ENCODE measurements around the gene CCNY. TPM values are rescaled to one million over a fixed set of nuclear protein-coding genes. Genes with fewer than 3 reads are reported as not detected.
A peak's percentile ranks its signal among the peaks of the same experiment; 100 is the strongest.

CCNY gene
- 45.3 TPM for polyA plus RNA-seq (2012; ENCODE audit: insufficient read length, low read depth)

DNA sequence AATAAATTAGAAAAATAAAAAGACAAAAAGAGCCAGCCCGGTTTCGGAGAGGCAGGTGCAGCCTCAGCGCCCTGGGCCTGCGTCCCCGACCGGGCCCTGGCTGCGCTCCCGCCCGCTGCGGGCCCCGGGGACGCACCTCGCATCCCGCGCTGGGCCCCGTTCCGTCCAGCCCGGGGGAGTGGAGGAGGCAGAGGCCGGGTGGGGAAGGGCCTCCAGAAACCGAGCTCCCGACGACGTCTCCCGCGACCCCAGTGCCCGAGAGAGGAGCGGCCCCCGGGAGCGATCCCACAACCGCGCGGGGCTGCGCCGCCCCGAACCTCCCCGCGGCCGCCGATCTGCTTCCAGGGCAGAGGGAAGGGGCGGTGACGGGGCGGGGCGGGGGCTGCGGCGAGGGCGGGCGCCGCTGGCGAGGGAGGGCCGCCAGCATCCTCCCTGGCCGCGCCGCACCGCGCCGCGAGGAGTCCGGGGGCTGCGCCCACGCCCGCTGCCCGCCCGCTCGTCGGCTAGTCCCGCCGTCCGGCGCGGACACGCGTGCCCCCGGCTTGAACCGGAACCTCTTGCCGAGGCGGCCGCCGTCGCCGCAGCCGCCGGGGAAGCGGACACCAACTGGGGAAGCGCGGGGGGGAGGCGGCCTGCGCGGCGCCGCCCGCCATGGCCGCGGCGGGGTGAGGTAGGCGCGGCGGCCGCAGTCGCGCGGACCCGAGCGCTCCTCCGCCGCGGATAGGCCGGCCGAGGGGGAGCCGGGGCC, at the start of gene CCNY:
Gene CCNY, plus strand, starts transcription at position 426 of the 748 bp plus-strand sequence. CDS start 545 bp downstream, outside the sequence.
- TF ChIP-seq SIN3A (IDR thresholded peaks at IDR 0.05; ENCODE audit: borderline replicate concordance, insufficient read depth, low read length): no peak
- peak; percentile 50 for TF ChIP-seq FOXP2 (optimal IDR thresholded peaks at IDR 0.05; ENCODE audit: borderline replicate concordance, extremely low read depth, extremely low read length, insufficient read depth)
- peak; percentile 77 for TF ChIP-seq POLR2AphosphoS5 (IDR thresholded peaks at IDR 0.05; ENCODE audit: low read depth, low read length)

DNA sequence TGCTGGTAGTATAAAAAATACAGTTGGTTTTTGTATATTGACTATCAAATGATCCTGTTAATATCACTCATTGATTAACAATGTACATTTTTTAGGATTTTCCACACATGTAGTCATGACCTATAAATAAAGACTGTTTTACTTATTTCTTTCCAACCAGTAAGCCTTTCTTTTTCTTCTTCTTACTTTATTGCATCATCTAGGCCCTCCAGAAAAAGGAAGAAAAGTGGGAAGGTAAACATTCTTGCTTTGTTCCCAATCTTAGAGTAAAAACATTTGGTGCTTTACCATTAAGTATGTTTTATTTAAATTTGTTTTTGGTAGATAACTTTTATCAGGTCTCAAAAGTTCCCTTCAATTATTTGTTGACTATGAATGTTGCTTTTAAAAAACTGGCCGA, 47.1 kb upstream of the CCNY start:
- no peak for TF ChIP-seq POLR2AphosphoS5 (IDR thresholded peaks at IDR 0.05; ENCODE audit: low read depth, low read length)
- TF ChIP-seq SIN3A (IDR thresholded peaks at IDR 0.05; ENCODE audit: borderline replicate concordance, insufficient read depth, low read length): no peak
- no peak for TF ChIP-seq FOXP2 (optimal IDR thresholded peaks at IDR 0.05; ENCODE audit: borderline replicate concordance, extremely low read depth, extremely low read length, insufficient read depth)
- TF ChIP-seq, protein P1, sequence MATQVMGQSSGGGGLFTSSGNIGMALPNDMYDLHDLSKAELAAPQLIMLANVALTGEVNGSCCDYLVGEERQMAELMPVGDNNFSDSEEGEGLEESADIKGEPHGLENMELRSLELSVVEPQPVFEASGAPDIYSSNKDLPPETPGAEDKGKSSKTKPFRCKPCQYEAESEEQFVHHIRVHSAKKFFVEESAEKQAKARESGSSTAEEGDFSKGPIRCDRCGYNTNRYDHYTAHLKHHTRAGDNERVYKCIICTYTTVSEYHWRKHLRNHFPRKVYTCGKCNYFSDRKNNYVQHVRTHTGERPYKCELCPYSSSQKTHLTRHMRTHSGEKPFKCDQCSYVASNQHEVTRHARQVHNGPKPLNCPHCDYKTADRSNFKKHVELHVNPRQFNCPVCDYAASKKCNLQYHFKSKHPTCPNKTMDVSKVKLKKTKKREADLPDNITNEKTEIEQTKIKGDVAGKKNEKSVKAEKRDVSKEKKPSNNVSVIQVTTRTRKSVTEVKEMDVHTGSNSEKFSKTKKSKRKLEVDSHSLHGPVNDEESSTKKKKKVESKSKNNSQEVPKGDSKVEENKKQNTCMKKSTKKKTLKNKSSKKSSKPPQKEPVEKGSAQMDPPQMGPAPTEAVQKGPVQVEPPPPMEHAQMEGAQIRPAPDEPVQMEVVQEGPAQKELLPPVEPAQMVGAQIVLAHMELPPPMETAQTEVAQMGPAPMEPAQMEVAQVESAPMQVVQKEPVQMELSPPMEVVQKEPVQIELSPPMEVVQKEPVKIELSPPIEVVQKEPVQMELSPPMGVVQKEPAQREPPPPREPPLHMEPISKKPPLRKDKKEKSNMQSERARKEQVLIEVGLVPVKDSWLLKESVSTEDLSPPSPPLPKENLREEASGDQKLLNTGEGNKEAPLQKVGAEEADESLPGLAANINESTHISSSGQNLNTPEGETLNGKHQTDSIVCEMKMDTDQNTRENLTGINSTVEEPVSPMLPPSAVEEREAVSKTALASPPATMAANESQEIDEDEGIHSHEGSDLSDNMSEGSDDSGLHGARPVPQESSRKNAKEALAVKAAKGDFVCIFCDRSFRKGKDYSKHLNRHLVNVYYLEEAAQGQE (IDR thresholded peaks at IDR 0.05; ENCODE audit: insufficient read depth in 1 of 2, low read depth in 2 of 2, low read length in 2 of 2): no peak

DNA sequence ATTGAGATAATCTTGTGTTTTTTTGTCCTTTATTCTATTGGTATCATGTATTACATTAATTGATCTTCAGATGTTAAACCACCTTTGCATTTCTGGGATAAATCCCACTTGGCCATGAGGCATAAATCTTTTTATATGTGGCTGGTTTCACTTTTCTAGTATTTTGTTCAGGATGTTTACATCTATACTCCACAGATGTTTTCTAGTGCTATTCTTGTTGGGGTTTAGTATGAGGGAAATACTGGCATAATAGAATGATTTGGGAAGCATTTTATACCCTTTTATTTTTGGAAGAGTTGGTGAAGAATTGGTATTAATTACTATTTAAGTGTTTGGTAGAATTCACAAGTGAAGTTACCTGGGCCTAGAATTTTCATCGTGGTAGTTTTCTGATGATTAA, 41.8 kb upstream of the CCNY start:
- no peak for TF ChIP-seq POLR2AphosphoS5 (IDR thresholded peaks at IDR 0.05; ENCODE audit: low read depth, low read length)
- TF ChIP-seq, protein P1 (IDR thresholded peaks at IDR 0.05; ENCODE audit: insufficient read depth in 1 of 2, low read depth in 2 of 2, low read length in 2 of 2): no peak

DNA sequence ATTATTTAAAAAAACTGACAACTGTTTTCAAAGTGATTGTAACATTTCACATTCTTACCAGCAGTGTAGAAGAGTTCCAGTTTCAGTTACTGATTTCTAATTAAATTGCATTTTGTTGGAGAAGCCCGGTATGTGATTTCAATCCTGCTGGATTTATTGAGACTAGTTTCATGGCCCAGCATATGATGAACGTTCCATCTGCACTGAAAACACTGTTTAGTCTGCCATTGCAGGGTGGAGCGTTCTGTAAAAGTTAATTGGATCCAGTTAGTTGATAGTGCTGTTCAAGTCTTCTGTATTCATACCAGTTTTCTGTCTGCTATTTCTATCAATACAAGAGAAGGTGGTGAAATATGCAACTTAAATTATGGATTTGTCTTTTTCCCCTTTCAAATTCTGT, 37.3 kb upstream of the CCNY start:
- no peak for TF ChIP-seq TAF1 (IDR thresholded peaks at IDR 0.05; ENCODE audit: borderline replicate concordance, insufficient read depth, low read length)
- TF ChIP-seq FOXP2 (optimal IDR thresholded peaks at IDR 0.05; ENCODE audit: borderline replicate concordance, extremely low read depth, extremely low read length, insufficient read depth): no peak
- no peak for TF ChIP-seq SIN3A (IDR thresholded peaks at IDR 0.05; ENCODE audit: borderline replicate concordance, insufficient read depth, low read length)
- TF ChIP-seq, protein P1 (IDR thresholded peaks at IDR 0.05; ENCODE audit: insufficient read depth in 1 of 2, low read depth in 2 of 2, low read length in 2 of 2): no peak
- TF ChIP-seq POLR2AphosphoS5 (IDR thresholded peaks at IDR 0.05; ENCODE audit: low read depth, low read length): no peak

DNA sequence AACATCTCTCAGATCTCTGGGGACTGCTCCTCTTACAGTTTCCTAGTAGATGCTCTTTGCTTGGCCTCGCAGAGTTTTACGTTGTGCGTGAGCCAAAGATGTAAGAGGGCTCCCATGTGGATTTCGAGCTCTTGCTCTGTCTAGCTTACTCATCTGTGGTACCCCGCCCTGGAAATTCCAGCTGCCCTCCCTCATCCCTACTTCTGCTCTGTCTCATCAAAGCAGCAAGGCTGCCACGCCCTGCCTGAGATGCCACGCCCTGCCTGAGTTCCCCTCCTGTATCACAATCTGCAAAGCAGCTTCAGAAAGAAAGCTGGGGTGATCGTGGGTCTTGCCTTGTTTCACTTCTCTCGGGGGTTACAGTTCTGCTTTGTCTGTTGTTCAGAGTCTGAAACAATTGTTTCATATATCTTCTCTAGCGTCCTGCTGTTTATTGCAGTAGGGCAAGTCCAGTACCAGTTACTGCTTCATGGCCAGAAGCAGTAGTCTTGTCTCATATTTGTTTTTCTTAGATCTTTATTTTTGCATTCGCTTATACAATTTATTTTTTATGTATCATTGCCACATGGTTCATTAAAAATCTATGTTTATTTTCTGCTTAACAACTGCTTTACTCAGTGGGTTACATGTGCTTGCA, 36.1 kb upstream of the CCNY start:
- no peak for TF ChIP-seq TAF1 (IDR thresholded peaks at IDR 0.05; ENCODE audit: borderline replicate concordance, insufficient read depth, low read length)
- TF ChIP-seq, protein P1 (IDR thresholded peaks at IDR 0.05; ENCODE audit: insufficient read depth in 1 of 2, low read depth in 2 of 2, low read length in 2 of 2): no peak
- no peak for TF ChIP-seq POLR2AphosphoS5 (IDR thresholded peaks at IDR 0.05; ENCODE audit: low read depth, low read length)
- TF ChIP-seq SIN3A (IDR thresholded peaks at IDR 0.05; ENCODE audit: borderline replicate concordance, insufficient read depth, low read length): no peak
